ENCODE results near the gene DAGLB.
"Not testable (repeated sequence)": the region's sequence is repeated elsewhere in the genome, so short reads cannot be mapped to it uniquely, and the experiment has no call there.

DAGLB gene

GRCh38 chr7:6425948-6426347, 21.8 kb downstream of the DAGLB start:
- DNase-seq, result no peak

DNA sequence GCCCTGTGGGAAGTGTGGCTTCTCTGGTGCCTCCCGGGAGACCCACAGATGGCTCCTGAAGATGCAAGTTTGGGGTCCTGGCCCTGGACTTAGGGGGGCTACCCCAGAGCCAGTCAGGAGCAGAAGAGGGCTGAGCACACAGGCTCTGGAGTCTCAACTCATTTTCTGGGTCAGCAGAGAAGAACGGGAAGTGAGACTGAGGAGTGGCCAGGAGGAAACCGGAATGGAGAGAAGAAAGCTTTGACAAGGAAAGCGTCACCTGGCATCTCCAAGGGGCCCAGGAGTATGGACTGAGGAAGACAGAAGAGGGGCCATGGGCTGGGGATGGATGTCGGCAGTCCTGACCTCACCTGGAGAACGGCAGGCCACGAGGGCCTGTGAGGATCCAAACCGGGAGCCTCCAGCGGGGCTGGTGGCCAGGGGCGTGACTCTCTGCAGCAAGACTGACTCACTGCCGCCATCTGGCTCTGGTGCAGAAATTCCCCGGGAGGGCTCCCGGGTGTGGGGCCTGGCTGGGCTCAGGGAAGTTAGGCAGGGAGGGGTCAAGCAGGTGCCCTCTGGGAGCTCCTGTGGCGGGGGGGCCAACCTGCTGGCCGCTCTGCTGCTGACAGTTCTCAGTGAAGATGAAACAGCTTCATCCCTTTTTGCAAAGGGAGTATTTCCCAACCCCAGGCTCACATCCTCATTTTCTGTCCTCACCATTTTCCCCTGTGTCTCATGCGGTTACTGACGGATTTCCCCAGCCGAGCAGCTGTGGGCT, 23.6 kb downstream of the DAGLB start:
- DNase-seq, result peak; percentile 92

GRCh38 chr7:6422926-6423632, 24.7 kb downstream of the DAGLB start:
- no peak for DNase-seq

DNA sequence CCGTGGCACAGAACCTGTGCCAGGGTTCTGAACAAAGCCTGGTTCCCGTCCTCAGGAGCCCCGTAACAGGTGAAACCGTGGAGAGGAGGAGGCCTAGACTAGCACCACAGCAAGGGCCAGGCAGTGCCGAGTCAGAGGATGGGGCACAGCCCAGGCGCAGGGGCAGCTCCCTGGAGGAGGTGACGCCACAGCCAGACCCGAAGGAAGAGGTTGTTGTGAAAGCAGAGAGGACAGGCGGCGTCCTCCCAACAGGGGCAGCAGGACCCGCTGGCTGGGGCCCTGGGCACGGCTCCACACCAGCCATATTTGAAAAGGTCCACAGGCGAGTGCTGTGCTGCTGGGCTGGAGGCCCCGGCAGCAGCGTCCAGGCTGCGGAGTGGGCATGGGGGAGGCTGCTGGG, 25.7 kb downstream of the DAGLB start:
- DNase-seq, result no peak

- no peak for DNase-seq
Measured at GRCh38 chr7:6420680-6421079, 27.1 kb downstream of the DAGLB start.

DNA sequence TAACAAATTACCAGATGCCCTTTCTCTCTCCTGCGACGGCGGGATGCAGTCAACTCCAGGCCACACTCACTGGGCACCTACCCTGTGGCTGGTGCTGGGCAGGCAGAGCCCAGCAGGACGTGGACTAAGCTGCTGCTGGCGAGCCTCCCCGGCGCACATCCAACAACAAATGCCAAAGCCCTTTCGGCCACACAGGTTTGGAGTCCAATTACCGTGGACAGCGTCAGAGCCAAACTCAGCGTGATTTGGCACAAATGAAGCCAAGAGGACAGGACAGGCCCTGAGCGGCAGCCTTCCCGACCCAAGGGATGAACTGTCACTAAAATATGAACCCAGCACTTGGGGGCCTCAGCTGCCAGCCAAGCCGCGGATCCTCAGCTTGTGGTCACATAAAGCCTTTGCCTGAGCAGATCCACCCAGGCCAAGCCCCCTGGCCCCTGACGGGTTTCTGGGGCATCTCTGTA, 28.4 kb downstream of the DAGLB start:
- DNase-seq, result no peak

DNA sequence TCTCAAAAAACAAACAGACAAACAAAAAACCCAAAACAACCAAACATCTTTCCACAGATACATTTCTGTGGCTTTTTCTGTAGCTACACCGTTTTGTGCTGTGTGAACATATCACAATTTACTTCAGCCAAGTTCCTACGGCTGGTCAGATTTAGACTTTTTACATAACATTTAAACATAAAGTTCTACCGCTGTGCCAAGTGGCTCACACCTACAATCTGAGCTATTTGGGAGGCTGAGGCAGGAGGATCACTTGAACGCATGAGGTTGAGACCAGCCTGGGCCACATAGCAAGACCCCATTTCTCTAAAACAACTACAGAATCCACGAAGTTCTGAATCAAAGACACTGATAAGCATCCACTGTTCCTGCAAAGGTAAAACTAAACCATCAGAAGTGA, 30.3 kb downstream of the DAGLB start:
- DNase-seq, result no peak

DNA sequence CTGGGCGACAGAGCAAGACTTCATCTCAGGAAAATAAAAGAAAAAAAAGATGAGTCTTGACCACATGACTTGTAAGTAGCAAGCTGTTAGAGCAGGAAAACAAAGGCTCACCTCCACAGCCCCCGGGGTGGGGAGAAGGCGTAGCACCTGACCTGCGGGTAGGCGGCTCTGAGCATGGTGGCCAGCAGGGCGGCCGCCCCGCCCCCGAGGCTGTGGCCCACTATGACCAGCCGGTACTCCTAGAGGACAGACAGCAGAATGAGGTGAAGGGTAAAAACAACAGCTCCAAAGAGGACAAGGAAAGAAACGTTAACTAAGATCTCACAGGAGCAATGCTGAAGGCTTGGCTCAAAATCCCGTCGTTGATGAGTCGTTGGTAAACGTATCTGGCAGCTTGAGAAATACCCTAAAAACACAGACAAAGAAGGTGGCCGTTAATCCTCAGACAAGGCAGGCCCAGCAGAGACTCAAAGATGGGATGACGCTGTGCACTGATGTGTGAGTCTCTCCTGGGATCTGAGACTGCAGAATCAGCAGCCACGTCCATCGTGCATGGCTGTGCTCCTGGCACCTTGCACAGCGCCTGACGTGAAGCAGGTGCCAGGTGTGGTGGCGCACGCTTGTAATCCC, 31.1 kb downstream of the DAGLB start:
- DNase-seq, result no peak

GRCh38 chr7:6413637-6414036, 34.1 kb downstream of the DAGLB start:
- DNase-seq, result no peak

- DNase-seq, result no peak
Measured at GRCh38 chr7:6409944-6410693, 37.6 kb downstream of the DAGLB start.

- no peak for DNase-seq
Measured at GRCh38 chr7:6409091-6409490, 38.7 kb downstream of the DAGLB start.

GRCh38 chr7:6407434-6407833, 40.3 kb downstream of the DAGLB start:
- no peak for DNase-seq

DNA sequence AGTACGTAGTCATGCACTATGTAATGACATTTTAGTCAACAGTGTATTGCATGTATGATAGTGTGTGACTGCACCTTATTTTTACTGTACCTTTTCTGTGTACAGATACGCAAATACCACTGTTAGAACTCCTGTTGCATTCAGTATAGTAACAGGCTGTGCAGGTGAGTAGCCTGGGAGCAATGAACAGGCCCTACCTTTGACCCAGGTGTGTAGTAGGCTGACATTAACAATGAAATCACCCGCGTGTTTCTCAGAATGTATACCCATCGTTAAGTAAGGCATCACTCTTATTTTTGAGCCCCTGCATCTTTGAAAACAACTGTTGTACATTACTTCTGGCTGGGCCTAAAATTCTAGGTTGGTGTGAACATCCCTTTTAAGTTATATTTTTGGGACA, 41.6 kb downstream of the DAGLB start:
- no peak for DNase-seq

- DNase-seq, result no peak
Measured at GRCh38 chr7:6403907-6404306, 43.8 kb downstream of the DAGLB start.

GRCh38 chr7:6402741-6403140, 45.0 kb downstream of the DAGLB start:
- no peak for DNase-seq

GRCh38 chr7:6402041-6402440, 45.7 kb downstream of the DAGLB start:
- no peak for DNase-seq

DNA sequence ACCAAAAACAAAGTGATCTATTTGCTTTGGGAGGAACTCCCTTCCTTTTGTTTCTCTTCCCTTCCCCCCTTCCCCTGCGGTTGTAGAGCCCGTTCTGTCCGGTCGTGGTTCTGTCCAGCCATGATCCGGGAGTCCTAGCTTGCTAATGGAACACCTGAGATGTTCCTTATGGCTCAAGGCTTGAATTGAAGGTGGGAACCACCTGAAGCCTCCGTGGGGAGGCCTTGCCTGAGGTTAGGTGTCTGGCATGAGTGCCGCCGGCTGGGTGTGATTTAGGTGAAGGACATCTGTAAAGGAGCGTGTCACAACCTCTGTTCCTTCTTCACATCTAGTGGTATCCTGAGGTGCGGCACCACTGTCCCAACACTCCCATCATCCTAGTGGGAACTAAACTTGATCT, 46.2 kb downstream of the DAGLB start:
- no peak for DNase-seq

GRCh38 chr7:6400243-6401105, 47.3 kb downstream of the DAGLB start:
- not testable (repeated sequence) for DNase-seq

- DNase-seq, result no peak
Measured at GRCh38 chr7:6399351-6399750, 48.4 kb downstream of the DAGLB start.

GRCh38 chr7:6398943-6399342, 48.8 kb downstream of the DAGLB start:
- DNase-seq, result no peak

DNA sequence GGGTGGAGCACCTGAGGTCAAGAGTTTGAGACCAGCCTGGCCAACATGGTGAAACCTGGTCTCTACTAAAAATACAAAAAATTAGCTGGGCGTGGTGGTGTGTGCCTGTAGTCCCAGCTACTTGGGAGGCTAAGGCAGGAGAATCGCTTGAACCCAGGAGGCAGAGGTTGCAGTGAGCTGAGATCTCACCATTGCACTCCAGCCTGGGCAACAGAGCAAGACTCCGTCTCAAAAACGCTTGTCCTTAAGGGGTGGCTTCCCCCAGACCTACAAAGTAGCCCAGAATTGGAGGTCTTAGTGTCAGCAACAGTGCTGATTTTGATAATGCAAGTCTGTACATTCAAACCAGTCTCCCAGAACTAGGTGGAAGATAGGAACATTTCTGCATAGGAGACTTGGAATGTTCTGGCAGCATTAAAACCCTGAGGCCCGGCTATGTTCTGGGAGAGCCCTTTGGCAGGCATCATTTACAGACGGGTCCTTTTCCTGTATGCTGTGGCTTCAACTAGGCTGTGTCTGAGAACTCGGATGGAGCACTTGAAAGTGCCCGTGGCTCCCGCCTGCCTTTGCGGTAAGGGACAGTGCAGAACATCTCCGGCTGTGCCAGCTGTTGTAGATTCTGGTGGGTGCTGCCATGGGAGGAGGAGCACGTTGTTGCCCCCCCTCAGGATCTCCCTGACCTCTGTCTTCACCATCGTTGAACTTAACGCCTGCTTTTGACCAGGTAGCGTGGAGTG, 49.8 kb downstream of the DAGLB start:
- DNase-seq, result not testable (repeated sequence)

Measured in 8988T (cell line).